CD4-positive, alpha-beta T cell treated with Interleukin-1 beta for 1 hour (primary cell): Measurements from ENCODE around the gene PRPF8.
A peak's percentile ranks its signal among the peaks of the same experiment; 100 is the strongest.
"Not testable (repeated sequence)": the region's sequence is repeated elsewhere in the genome, so short reads cannot be mapped to it uniquely, and the experiment has no call there.

Source experiments
- DNase-seq, 2 donors: peaks; one replicate each; pipeline ENCODE4 v3.0.0-alpha.2; 2020 to 2022

Gene PRPF8

DNA sequence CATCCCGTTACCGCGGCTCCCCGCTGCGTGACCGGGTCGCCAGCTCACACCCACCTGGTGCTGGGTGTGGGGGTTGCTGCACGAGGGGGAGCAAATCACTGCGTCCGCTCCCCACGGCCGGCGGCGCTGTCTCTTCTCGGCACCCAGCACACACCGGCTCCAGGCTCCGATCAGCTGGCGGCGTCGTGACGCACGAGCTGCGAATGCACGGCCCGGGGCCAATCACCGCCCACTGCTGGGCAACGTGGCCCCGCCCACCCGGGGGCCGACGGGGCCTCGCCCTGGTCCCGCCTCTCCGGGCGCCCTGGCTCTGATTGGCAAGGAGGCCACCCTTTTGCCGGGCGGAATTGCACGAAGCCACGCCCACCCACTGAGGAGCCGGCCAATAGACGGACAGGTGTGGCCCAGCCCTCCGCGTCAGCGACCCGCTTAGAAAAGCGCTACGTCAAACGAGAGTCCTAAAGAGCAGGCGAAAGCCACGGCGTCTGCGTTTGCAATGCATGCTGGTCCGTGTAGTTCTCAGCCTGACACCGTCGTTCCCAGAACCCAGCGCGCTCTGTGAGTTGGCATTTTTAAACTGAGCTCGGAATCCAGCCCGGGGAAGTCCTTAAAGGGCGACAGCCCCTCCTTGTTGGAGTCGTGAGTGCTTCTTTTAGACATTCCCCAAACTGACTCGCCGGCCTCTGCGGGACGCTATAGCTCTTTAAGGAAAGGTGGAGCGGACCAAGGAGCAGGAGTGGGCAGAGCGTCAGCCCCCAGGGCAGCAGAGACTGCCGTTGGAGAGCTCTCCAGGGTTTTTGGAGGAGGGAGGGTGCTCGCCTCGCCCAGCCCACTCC is 31.6 kb upstream of the PRPF8 start:
- peak; percentile 100 for DNase-seq

DNA sequence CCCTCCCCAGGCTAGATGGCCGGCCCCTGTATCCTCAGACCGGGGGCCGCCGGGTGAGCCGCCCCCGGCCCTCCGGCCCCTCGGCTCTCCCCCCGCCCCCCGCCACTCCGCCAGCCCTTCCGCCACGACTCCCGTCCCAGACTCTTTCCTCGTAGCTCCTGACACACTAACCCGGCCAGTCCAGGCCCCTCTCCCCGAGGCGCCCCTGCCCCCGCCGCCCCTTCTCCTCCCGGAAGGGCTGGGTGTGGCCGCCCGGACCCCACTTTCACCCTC is 31.1 kb upstream of the PRPF8 start:
- no peak for DNase-seq

DNA sequence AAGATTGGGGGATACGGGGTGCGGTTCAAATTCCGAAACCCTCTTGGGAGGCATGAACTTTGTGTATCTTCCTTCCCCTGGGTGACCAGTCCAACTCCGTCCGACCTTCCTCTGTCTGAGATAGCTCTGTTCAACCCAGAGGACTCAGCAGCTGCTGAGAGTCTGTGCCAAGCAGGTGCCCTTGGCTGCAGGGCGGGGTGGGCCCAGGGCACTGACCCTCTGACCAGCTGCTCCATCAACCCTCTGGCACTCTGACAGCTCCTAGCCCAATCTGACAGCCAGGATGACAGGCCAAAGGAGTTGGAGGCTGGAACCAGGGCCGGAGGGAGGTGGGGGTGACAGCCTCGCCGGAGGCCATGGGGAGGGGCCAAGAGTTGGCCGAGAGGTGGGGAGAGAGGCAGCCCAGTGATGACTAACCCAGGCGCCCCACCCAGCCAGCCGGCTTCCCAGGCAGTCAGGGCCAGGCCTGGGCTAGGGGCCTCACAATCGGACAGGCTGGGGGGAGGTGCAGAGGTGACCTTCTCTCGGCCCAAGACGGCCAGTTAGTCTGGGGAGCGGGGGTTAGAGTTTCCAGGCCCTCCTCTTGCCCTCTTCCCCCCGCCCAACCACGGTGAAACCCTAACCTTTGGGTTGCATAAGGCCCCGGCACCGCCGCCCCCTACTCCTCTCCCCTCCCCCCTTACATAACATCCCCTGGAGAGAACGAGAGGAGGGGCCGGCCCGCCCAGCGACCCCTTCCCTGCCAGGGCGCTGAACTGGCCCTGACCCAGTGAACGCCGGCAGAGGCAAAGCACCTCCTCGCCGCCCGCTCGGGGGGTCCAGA is 30.5 kb upstream of the PRPF8 start:
- DNase-seq: peak; percentile 51 to 78

DNA sequence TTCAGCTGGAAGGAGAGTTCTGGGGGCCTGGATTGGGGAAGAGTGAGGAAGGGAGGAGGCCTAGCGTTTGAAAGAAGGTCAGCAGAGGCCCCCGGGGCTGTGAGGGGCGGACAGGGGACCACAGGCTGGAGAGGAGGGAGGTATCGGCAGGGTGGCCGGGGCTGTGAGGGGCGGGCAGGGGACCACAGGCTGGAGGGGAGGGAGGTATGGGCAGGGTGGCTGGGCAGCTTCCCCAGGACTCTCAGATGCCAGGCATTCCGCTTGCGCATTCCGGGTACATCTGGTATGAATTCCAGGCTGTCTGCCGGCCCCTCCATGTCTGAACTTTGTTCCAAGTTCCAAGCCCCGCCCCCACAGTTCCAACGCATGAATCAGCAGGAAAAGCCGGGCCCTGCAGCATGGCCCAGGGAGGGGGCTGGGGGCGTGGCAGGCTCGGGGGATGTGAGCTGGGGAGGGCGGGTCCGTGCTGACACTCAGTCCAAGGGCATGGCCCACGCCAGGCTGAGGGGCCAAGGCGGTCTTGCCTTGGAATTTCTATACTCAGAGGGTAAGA is 29.8 kb upstream of the PRPF8 start:
- peak in 1 of 2 donors; percentile 61 for DNase-seq

DNA sequence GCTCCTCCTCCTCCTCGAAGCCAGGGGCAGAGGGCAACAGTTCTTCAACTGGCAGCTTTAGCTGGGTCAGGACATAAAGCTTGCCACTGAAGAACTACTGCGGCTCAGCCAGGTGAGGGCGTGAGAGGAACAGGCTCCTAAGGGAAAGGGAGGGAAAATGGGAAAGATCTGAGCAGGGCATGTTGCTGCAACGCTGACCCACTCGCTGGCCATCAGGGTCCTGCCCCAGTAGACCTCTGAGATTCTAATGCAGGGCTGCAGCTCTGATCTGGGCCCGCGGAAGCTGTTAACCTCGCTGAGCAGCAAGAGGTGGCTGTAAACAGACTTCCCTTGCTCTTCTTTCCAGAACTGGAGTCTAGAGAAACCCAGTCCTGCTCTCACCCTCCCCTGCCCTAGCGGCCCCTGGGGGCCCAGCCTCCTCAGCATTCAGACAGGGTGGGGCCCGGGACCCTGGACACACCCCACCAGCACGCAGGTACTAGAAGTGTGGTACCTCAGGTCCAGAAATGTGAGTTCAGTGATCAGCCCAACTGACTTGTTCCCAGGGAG is 29.3 kb upstream of the PRPF8 start:
- DNase-seq: no peak

DNA sequence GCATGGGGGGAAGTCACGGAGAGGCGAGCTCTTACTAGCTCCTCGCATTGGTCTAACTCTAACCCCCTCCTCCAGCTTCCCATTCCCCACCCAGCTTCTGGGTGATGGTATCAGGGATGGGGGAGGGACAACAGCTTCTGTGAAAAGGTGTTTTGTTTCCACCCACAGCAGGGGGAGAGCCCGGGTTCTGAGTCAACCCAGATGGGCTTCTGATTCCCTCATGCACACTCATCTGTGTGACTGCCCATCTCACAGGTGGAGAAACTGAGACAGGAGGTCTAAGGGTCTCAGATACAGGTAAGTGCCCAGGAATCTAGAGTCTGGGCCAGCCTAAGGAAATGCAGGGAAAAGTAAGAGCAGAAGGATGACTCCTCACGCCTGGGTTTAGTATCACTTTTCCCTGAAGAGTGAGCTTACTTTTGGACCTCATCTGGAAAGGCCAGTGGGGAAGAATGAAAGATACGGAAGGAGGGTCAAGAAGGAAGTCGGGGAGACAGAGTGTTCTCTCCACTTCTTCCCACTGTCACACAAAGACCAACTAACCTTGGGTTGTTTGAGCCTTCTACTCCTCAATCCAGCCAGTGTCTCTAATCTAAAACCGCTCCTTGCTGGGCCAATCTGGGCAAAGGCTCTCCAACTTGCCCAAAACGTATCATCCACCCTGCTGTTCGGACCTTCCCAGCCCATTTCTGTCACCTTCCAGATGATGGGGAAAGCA is 28.7 kb upstream of the PRPF8 start:
- DNase-seq: no peak

DNA sequence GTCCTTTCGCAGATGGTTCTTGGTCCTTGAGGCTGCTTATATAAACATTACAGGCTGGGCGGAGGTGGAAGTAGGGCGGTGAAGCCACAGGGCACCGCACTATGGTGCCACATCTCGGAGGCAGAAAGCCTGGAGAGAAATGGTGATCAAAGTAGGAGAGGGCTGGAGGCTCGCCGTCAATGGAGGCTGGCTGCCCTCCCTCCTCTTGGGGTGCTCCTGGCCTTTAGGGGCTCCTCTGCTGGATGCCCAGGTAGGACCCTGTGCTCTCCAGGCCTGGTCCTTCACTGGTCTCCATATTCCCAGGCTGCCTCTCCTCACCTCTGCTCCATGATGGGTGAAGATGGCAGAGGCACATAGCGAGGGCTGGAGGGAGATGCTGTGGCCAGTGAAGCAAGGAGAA is 27.6 kb upstream of the PRPF8 start:
- no peak for DNase-seq

DNA sequence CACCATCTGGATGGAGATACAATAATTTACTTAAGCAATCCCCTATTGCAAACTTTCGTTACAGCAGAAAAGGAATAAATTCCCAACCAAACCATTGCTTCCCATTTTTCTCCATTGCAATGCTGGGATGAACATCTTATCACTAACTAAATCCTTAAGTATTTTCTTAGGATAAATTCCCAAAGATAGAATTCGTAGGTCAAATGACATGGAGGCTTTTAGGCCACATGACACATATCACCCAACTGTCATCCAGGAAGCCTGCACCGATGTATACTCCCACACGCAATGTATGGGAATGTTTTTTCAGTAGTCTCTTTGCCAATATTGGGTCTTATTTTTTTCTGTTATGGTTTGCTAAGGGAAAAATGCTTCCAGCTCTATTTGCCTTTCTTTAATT is 27.1 kb upstream of the PRPF8 start:
- DNase-seq: no peak

DNA sequence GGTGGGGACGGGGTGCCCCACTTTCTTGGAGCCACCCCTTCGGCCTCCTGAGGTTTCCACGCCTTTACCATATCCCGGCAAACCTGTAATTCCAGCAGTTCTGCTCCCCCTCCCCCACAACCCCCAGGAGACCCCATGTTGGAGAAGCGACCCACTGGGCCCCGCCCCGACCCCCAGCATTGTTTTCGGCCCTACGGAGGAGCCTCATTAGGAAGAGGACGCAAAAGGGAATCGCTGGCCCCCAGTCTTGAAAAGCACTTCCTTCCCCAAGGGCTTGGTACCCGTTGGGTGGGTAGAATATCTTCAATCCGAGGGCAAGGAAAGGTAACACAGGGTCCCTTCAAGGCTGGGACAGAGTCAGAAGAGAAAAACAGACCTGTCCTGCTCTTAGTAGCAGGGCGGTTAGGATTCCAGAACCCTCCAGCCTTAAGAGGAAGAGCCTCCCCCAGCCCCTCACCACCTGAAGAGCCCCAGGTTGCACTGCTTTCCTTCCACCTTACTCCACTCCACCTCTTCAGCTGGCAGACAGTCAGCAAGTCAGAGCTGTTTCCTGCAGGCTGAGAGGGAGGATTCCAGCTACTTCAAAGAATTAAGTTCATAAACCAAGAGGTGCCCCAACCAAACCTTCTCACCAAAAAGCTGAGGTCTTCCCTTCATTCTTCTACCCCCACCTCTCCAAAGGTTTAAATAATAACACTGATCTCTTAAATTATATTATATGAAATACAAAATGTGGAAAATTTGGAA is 26.3 kb upstream of the PRPF8 start:
- no peak for DNase-seq

DNA sequence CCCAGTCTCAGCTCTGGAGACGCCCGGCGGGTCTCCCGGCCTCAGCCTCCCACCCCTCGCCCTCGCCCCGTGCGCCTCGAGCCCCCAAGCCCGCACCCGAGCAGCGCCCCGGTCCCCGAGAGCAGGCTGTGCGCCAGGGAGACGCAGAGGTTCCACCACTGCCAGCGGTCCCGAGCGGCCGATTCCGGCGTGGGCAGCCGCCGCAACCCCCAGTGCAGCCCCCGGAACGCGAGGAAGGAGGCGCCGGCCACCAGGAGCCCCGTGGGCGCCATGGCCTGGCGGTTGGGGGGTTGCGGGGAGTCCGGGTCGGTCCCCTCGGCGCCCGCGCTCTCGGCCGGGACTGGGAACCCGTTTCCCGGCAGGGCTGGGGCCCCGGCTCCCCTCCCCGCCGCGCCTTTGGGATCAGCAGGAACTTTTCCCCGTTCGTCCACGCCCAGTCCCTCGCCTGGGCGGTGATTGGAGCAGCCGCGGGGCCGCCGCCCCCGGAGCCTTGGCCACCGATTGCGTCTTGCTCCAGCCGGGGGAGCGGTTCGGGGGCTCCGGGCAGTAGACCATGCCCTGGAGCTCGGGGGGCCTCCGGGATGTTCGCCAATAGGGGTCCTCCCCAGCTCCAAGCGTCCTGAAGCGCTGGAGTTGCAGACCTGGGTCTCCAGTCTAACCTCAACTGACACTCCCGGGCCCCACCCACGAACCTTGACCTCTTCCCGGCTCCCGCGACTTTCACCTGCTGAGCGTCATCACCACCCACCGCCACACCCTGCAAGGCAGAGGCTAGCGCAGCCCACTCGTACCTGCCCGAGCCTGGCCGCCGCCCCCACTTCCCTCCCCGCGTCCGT is 25.5 kb upstream of the PRPF8 start, which contains the start of gene TLCD2:
TSS of gene TLCD2 (minus strand) at position 407 of the 836 bp plus-strand sequence. CDS start at position 272, 135 bp downstream.
- DNase-seq: no peak

DNA sequence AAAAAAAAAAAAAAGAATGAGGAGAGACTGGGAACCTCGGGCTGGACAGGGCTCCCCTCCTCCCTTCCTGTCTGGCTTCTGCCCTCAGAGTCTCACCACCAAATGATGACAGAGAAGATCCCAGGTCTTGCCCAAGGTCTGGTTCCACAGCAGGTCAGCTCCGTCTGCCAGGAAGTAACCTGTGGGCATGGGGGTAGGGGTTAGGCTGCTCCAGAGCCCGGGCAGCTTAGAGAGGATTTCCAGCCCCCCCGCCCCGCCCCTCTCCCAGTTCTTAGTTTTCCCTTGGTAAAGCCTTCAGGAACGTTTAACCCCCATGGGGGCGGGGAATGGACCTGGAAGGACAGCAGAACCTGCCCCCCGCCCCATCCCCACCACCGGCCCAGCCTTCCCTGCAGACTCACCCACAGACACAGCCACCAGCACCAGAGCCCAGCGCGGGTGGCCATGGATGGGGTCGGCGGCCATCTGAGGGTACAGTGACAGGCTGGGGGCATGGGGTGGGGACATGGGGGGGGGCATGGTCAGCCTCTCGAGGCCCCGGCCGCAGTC is 24.8 kb upstream of the PRPF8 start:
- no peak for DNase-seq

DNA sequence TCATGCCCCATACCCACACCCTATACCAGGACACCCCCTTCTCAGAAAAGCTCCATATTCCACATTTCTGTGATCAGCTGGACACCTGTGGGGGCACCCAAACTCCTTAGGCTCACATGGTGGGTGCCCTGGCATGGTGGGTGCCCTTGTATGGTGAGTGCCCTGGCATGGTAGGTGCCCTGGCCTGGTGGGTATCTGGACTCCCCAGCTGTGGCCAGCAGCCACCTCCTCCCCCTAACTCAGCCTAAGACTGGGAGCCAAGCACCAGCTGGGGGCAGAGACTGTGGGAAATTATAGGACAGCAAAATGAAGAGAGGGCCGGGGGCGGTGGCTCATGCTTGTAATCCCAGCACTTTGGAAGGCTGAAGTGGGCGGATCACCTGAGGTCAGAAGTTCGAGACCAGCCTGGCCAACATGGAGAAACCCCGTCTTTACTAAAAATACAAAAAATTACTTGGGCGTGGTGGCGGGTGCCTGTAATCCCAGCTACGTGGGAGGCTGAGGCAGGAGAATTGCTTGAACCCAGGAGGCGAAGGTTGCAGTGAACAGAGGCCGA is 24.2 kb upstream of the PRPF8 start:
- not testable (repeated sequence) for DNase-seq

DNA sequence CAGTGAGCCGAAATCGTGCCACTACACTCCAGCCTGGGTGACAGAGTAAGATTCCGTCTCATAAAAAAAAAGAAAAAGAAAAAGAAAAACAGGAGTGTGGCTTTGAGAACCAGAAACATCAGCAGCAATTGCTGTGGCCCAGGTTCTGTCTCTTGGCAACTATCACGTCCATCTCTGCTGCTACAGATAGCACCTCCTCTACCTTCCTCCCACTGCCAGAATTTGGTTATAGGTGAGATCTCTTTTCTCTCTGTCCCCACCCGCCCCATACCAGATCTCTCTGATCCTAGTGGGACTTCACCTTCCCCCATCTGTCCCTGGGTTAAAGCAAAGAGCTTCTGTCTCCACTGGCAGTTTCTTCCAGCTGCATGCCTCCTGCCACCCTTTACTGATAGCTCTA is 22.4 kb upstream of the PRPF8 start:
- peak; percentile 33 to 61 for DNase-seq

DNA sequence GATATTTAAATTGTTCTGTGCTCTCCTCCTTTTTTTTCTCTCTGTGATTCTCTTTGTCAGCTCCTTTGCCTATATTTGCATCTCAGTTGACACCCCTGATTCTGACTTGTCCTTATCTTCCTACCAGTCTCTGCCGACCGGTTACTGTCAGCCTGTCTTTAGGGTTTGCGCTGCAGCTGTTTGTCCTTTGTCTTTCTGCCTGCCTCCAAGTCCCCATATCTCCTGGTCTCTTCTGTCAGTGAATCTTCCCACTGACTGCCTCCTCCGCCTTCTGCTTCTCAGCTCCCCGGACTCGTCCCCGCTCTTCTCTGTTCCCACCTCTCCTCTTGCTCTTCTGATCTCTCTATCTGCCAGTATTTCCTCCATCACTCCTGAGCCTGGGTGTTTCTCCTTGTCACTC is 20.3 kb upstream of the PRPF8 start:
- DNase-seq: no peak

DNA sequence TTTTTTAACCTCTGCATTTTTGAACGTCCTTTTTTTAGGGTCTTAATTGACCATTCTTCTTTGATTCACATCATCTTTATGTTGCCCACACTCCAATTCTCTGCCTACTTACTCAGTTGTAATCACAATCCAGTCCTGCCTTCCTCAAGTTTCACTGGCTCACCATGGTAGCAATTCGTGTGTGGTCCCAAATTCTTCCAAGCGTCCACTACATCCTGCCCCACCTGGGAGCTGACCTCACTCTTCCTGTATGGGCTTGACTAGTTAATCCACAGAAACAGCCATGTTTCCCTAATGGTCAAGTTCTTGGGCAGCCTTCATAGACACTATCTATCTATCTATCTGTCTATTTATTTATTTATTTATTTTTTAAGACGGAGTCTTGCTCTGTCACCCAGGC is 18.4 kb upstream of the PRPF8 start:
- DNase-seq: no peak

DNA sequence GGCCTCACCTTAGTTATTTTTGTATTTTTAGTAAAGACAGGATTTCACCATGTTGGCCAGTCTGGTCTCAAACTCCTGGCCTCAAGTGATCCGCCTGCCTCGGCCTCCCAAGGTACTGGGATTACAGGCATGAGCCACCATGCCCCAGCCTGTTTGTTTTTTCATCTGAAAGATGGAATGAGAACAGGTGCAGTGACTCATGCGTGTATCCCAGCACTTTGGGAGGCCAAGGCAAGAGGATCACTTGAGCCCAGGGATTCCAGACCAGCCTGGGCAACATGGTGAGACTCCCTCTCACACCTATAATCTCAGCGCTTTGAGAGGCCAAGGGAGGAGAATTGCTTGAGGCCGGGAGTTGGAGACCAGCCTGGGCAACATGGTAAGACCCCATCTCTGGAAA is 15.2 kb upstream of the PRPF8 start:
- not testable (repeated sequence) for DNase-seq

DNA sequence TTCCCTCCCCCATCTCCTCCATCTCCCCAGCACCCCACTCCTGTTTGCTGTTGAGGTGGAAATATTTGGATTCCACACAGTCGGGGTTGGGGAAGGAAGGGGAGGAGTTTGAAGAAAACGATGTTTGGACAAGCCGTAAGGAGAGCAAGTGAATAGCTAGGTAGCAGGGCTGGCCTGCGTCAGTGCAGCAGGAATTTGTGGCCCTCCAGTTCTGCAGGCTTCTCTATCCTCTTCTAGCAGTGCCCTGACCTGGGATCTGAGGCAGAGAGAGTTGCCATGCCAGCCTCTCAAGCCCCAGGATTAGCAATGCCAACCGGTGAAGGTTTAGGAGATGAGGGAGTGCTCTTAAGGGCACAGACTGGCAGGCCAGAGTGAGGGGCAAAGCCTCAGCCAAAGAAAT is 13.0 kb upstream of the PRPF8 start:
- no peak for DNase-seq

DNA sequence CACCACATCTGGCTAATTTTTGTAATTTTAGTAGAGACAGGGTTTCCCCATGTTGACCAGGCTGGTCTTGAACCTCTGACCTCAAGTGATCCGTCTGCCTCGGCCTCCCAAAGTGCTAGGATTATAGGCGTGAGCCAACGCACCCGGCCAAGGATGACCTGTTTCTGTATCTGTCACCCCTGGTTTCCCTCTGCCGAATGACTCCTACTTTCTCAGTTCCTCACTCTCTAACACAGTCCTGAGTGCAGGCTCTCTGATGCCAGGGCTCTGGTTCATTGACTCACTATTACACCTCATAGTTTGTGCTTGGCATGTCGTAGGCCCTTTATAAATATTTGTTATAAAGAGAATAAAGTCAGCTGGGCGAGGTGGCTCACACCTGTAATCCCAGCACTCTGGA is 10.7 kb upstream of the PRPF8 start:
- no peak for DNase-seq

DNA sequence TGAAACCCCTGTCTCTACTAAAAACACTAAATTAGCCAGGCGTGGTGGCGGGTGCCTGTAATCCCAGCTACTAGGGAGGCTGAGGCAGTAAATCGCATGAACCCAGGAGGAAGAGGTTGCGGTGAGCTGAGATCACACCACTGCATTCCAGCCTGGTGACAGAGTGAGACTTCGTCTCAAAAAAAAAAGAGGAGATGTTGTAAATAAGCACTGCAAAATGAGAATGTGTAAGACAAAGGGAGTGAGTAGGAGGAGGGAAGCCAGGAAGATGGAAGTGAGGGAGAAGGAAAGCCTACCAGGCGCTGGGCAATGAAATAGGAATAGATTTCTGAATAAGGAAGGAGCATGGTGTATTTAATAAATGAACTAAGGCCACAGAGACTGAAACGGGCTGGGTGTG is 8.7 kb upstream of the PRPF8 start:
- no peak for DNase-seq

DNA sequence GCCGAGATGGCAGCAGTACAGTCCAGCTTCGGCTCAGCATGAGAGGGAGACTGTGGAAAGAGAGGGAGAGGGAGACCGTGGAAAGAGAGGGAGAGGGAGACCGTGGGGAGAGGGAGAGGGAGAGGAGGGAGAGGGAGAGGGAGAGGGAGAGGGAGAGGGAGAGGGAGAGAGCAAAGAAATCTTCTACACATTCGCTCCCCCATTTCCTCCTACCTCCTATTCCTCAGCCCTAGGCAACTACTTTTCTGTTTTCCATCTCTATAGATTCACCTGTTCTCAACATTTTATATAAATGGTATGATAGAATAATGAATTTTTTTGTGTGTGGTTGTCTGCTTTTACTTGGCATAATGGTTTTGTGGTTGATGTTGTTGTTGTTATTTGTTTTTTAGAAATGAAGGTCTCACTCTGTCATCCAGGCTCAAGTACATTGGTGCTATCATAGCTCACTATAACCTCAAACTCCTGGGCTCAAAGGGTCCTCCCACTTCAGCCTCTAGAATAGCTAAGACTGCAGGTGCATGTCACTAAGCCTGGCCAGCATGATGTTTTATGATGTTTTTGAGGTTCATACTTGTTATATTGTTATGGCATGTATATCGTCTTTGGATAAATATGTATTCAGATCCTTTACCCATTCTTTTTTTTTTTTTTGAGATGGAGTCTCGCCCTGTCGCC is 6.0 kb upstream of the PRPF8 start:
- DNase-seq: no peak
